PFSK-1 (cell line): Measurements from ENCODE around the gene IFI16.

Source experiments
- POLR2AphosphoS5 ChIP-seq: IDR thresholded peaks from 2 replicates; pipeline ENCODE4 v1.6.1; 2012; ENCODE audit warnings: low read depth, mild to moderate bottlenecking, control low read depth, low read length, moderate library complexity
- TAF1 ChIP-seq: IDR thresholded peaks from 2 replicates; pipeline ENCODE4 v1.6.1; 2012; ENCODE audit warnings: low read length, control low read depth, borderline replicate concordance; ENCODE audit not compliant: insufficient read depth

GRCh38 chr1:159023723-159024122, 14.0 kb downstream of the IFI16 start:
- TF ChIP-seq POLR2AphosphoS5 (no peak), TAF1 (no peak)
